H9 (cell line): ENCODE data around the gene USP4. TPM values are rescaled to one million over a fixed set of nuclear protein-coding genes. Genes with fewer than 3 reads are reported as not detected.
A peak's percentile ranks its signal among the peaks of the same experiment; 100 is the strongest.

Experiments used
- DNase-seq: peaks from one replicate; pipeline ENCODE4 v3.0.0-alpha.2; 2017
- H2AFZ ChIP-seq: one replicate; pipeline ENCODE4 v1.6.1; 2013; ENCODE audit warnings: mild to moderate bottlenecking, low read length, control low read depth, moderate library complexity
- H2AK5ac ChIP-seq: 2 replicates; pipeline ENCODE4 v1.6.1; 2013; ENCODE audit warnings: low read length, control low read depth, mixed read lengths; ENCODE audit not compliant: insufficient read length
- H2BK120ac ChIP-seq: one replicate; pipeline ENCODE4 v1.6.1; 2013; ENCODE audit warnings: low read depth, mild to moderate bottlenecking, low read length, control low read depth, inconsistent platforms; ENCODE audit not compliant: poor library complexity, severe bottlenecking
- H2BK12ac ChIP-seq: 2 replicates; pipeline ENCODE4 v1.6.1; 2013; ENCODE audit warnings: low read length, control low read depth, mixed read lengths, low read depth; ENCODE audit not compliant: insufficient read length
- H2BK15ac ChIP-seq: 2 replicates; pipeline ENCODE4 v1.6.1; 2013; ENCODE audit warnings: low read depth, low read length, control low read depth
- H2BK20ac ChIP-seq: one replicate; pipeline ENCODE4 v1.6.1; 2013; ENCODE audit warnings: low read depth, mild to moderate bottlenecking, low read length, control low read depth, inconsistent platforms; ENCODE audit not compliant: poor library complexity, severe bottlenecking
- H2BK5ac ChIP-seq: 2 replicates; pipeline ENCODE4 v1.6.1; 2013; ENCODE audit warnings: low read length, control low read depth, mixed read lengths; ENCODE audit not compliant: insufficient read length
- H3K14ac ChIP-seq: 2 replicates; pipeline ENCODE4 v1.6.1; 2013; ENCODE audit warnings: low read length, control low read depth; ENCODE audit not compliant: insufficient read depth
- H3K18ac ChIP-seq: 2 replicates; pipeline ENCODE4 v1.6.1; 2013; ENCODE audit warnings: low read depth, mild to moderate bottlenecking, mixed read lengths, low read length, control low read depth; ENCODE audit not compliant: insufficient read length
- H3K23ac ChIP-seq: 2 replicates; pipeline ENCODE4 v1.6.1; 2013; ENCODE audit warnings: low read length, control low read depth, mixed read lengths, low read depth; ENCODE audit not compliant: insufficient read length
- H3K23me2 ChIP-seq: 2 replicates; pipeline ENCODE4 v1.6.1; 2013; ENCODE audit warnings: low read depth, mild to moderate bottlenecking, mixed read lengths, low read length, control low read depth; ENCODE audit not compliant: insufficient read length, poor library complexity, severe bottlenecking
- H3K27ac ChIP-seq: 2 replicates; pipeline ENCODE4 v1.5.1; 2013; ENCODE audit warnings: low read length, control low read depth, mixed read lengths, low read depth; ENCODE audit not compliant: insufficient read length
- H3K27me3 ChIP-seq: 2 replicates; pipeline ENCODE4 v1.6.1; 2013; ENCODE audit warnings: low read length, control low read depth, inconsistent platforms; ENCODE audit not compliant: insufficient read depth
- H3K4ac ChIP-seq: 2 replicates; pipeline ENCODE4 v1.6.1; 2013; ENCODE audit warnings: low read depth, mild to moderate bottlenecking, control low read depth, inconsistent platforms, low read length, moderate library complexity
- H3K4me1 ChIP-seq: 2 replicates; pipeline ENCODE4 v1.6.1; 2013; ENCODE audit warnings: low read length, control low read depth, inconsistent platforms; ENCODE audit not compliant: insufficient read depth
- H3K4me2 ChIP-seq: 2 replicates; pipeline ENCODE4 v1.6.1; 2013; ENCODE audit warnings: low read length, control low read depth, mixed read lengths; ENCODE audit not compliant: insufficient read length, insufficient read depth
- H3K56ac ChIP-seq: 2 replicates; pipeline ENCODE4 v1.6.1; 2013; ENCODE audit warnings: low read depth, mild to moderate bottlenecking, mixed read lengths, low read length, control low read depth; ENCODE audit not compliant: insufficient read length
- H3K79me1 ChIP-seq: 2 replicates; pipeline ENCODE4 v1.6.1; 2013; ENCODE audit warnings: low read depth, mild to moderate bottlenecking, moderate library complexity, low read length, control low read depth, inconsistent platforms; ENCODE audit not compliant: insufficient read depth, poor library complexity, severe bottlenecking
- H3K79me2 ChIP-seq: 2 replicates; pipeline ENCODE4 v1.6.1; 2013; ENCODE audit warnings: low read length, control low read depth, inconsistent platforms; ENCODE audit not compliant: insufficient read depth
- H3K9ac ChIP-seq: 2 replicates; pipeline ENCODE4 v1.6.1; 2013; ENCODE audit warnings: low read length, control low read depth, mixed read lengths; ENCODE audit not compliant: insufficient read length; ENCODE audit errors: extremely low read depth
- H3K9me3 ChIP-seq: one replicate; pipeline ENCODE4 v1.6.1; 2013; ENCODE audit warnings: low read depth, low read length, inconsistent platforms; ENCODE audit not compliant: control insufficient read depth
- H3T11ph ChIP-seq: one replicate; pipeline ENCODE4 v1.6.1; 2013; ENCODE audit warnings: mild to moderate bottlenecking, low read length, control low read depth, inconsistent platforms
- H4K20me1 ChIP-seq: one replicate; pipeline ENCODE4 v1.6.1; 2013; ENCODE audit not compliant: control insufficient read depth, insufficient read length, insufficient read depth
- H4K5ac ChIP-seq: 2 replicates; pipeline ENCODE4 v1.6.1; 2013; ENCODE audit warnings: low read depth, mild to moderate bottlenecking, mixed read lengths, low read length, control low read depth; ENCODE audit not compliant: insufficient read length
- H4K8ac ChIP-seq: replicated peaks from 2 replicates; pipeline ENCODE4 v1.6.1; 2013; ENCODE audit warnings: low read length, control low read depth, mixed read lengths, low read depth; ENCODE audit not compliant: insufficient read length
- H4K91ac ChIP-seq: 2 replicates; pipeline ENCODE4 v1.6.1; 2013; ENCODE audit warnings: low read depth, mild to moderate bottlenecking, moderate library complexity, mixed read lengths, low read length, control low read depth; ENCODE audit not compliant: insufficient read length
- H3K27ac Mint-ChIP-seq, 3 experiments: 2 replicates in 2 of 3; 3 replicates in 1 of 3; pipeline ENCODE4 v1.8.0; 2020 to 2021; ENCODE audit warnings: mixed read lengths in 3 of 3, mild to moderate bottlenecking in 1 of 3, moderate library complexity in 1 of 3
- H3K27me3 Mint-ChIP-seq: 2 replicates; pipeline ENCODE4 v1.8.0; 2021; ENCODE audit warnings: low read depth, mild to moderate bottlenecking, moderate library complexity, mixed read lengths
- H3K36me3 Mint-ChIP-seq, 3 experiments: 2 replicates in 2 of 3; 3 replicates in 1 of 3; pipeline ENCODE4 v1.8.0; 2020 to 2021; ENCODE audit warnings: low read depth in 3 of 3, mixed read lengths in 3 of 3; ENCODE audit not compliant: insufficient read depth in 1 of 3
- H3K4me1 Mint-ChIP-seq, 2 experiments: 2 replicates each; pipeline ENCODE4 v1.8.0; 2020; ENCODE audit warnings: mixed read lengths in 2 of 2
- H3K4me3 Mint-ChIP-seq, 2 experiments: 2 replicates in 1 of 2; 3 replicates in 1 of 2; pipeline ENCODE4 v1.8.0; 2020 to 2021; ENCODE audit warnings: mild to moderate bottlenecking in 2 of 2, mixed read lengths in 2 of 2, moderate library complexity in 1 of 2
- H3K9me3 Mint-ChIP-seq, 2 experiments: 2 replicates in 1 of 2; 3 replicates in 1 of 2; pipeline ENCODE4 v1.8.0; 2020; ENCODE audit warnings: mild to moderate bottlenecking in 2 of 2, mixed read lengths in 2 of 2, moderate library complexity in 1 of 2
- WGBS: extraction: QIAGEN DNeasy Blood & Tissue Kit; methylation state at CpG from one replicate; pipeline ENCODE4 v1.1.7; 2013; ENCODE audit warnings: missing lambda C conversion rate, low lambda C conversion rate, mixed read lengths; ENCODE audit not compliant: insufficient read length; ENCODE audit errors: extremely low coverage; 5-methylcytosine and 5-hydroxymethylcytosine counted together
- total RNA-seq: library from RNA; stranded (reverse); gene quantifications from 2 replicates; pipeline ENCODE4 v1.2.1, GENCODE V29; 2021
- TF ChIP-seq, protein P1 (sequence below): fragments of 200-600 bp; sonication (generic); conservative IDR thresholded peaks from 3 replicates; pipeline ENCODE4 v1.8.0; 2021; ENCODE audit warnings: antibody characterized with exemption, mild to moderate bottlenecking

Gene USP4
- total RNA-seq, 1 experiment from 2014 or later, result 36.1 TPM

DNA sequence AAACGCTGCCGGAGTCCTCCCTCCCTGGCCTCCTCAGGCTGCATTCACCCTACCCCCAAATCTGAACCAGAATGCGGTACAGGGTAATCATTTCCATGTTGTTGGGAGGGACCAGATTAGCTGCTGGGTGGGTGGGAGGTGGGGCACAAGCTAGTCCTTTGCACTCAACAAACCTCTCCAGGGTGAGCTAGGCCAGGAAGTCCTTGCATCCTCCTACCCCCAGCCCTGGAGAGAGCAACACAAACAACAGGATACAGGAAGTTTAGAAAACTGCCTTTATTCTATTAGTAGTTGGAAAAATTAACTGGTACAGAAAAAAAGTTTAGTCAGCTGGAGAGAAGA lies 19.0 kb upstream of the USP4 start:
- no peak overlapping the region for H3K4ac ChIP-seq
- Mint-ChIP-seq H3K36me3 (peaks cover 26 to 70% (median 54%) of the 10 kb centered on the region in 3 experiments), H3K4me3 (peak overlapping the region; percentile 93 to 94), H3K27ac (peak overlapping the region; percentile 92 to 97 (median 94); a peak in 6 of 7 replicates), H3K4me1 (peaks cover 21 to 22% of the 10 kb centered on the region in 2 experiments), H3K9me3 (peaks cover 0 to 2% of the 10 kb centered on the region in 2 experiments; a peak in 1 of 5 replicates), H3K27me3 (no peaks in the 10 kb centered on the region)
- H2BK20ac ChIP-seq, result no peak overlapping the region
- no peak overlapping the region for H4K91ac ChIP-seq
- peak overlapping the region; percentile 35 for H3K27ac ChIP-seq
- no peaks in the 10 kb centered on the region for H3K27me3 ChIP-seq
- no peaks in the 10 kb centered on the region for H3K9me3 ChIP-seq
- WGBS, result no CpG with 5 or more reads among the region's 3 CpGs
- no peak overlapping the region for H2BK120ac ChIP-seq
- peaks cover 11% of the 10 kb centered on the region for H3K23me2 ChIP-seq
- peak overlapping the region; percentile 81; the same call in 1 of the 2 replicates for H3K14ac ChIP-seq
- peak overlapping the region; percentile 55 for H3K4me2 ChIP-seq
- no peak overlapping the region for H2AFZ ChIP-seq
- no peaks in the 10 kb centered on the region; the same call in 1 of the 2 replicates for H3K79me2 ChIP-seq
- no peaks in the 10 kb centered on the region for H4K20me1 ChIP-seq
- no peaks in the 10 kb centered on the region for H3K79me1 ChIP-seq
- peak overlapping the region; percentile 88 for H3K18ac ChIP-seq
- no peak overlapping the region for H4K8ac ChIP-seq
- DNase-seq, result no peak
- no peak overlapping the region for H2BK5ac ChIP-seq
- H2BK15ac ChIP-seq, result no peak overlapping the region; the same call in 1 of the 2 replicates
- TF ChIP-seq, protein P1, sequence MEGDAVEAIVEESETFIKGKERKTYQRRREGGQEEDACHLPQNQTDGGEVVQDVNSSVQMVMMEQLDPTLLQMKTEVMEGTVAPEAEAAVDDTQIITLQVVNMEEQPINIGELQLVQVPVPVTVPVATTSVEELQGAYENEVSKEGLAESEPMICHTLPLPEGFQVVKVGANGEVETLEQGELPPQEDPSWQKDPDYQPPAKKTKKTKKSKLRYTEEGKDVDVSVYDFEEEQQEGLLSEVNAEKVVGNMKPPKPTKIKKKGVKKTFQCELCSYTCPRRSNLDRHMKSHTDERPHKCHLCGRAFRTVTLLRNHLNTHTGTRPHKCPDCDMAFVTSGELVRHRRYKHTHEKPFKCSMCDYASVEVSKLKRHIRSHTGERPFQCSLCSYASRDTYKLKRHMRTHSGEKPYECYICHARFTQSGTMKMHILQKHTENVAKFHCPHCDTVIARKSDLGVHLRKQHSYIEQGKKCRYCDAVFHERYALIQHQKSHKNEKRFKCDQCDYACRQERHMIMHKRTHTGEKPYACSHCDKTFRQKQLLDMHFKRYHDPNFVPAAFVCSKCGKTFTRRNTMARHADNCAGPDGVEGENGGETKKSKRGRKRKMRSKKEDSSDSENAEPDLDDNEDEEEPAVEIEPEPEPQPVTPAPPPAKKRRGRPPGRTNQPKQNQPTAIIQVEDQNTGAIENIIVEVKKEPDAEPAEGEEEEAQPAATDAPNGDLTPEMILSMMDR, result no peak
- no peak overlapping the region for H3K23ac ChIP-seq
- no peaks in the 10 kb centered on the region; the same call in 1 of the 2 replicates for H3K4me1 ChIP-seq
- H3T11ph ChIP-seq, result no peak overlapping the region
- H2AK5ac ChIP-seq, result no peak overlapping the region
- H4K5ac ChIP-seq, result no peak overlapping the region
- H2BK12ac ChIP-seq, result no peak overlapping the region
- no peak overlapping the region for H3K56ac ChIP-seq
- H3K9ac ChIP-seq, result peak overlapping the region; percentile 11
